Measurements from ENCODE around the gene PPHLN1. TPM values are rescaled to one million over a fixed set of nuclear protein-coding genes. Genes with fewer than 3 reads are reported as not detected.
"Not testable (repeated sequence)": the region's sequence is repeated elsewhere in the genome, so short reads cannot be mapped to it uniquely, and the experiment has no call there.

PPHLN1 gene
- total and polyA plus RNA-seq, 4 experiments from 2014 or later, result 98.0 to 160 (median 128) TPM

DNA sequence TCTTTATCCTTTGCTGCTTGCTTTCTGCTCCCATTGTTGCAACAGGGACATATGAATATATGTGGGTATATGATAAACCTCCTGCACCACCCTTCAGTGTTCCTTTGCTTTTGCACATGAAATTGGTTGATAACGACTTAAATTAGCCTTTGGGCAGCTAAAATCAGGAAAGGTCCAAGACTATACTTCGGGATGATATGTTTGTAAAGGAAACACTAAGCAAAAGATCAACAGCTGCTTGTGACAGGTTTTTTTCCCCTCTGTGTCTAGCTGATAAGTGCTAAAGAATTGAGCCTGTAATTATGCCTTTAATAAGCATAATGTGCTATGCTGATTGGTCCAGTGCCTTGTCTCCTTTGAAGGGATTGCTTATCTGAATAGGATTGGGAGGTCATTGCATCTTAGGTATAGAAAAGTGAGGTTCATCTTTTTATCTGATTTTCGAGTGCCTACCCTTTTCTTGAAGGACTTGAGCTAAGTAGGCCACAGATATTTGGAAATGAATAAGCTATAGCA lies 59.4 kb downstream of the PPHLN1 start:
- intact Hi-C loops (cut with micrococcal nuclease), result no loop called here
- H3K27me3 ChIP-seq (ENCODE audit: insufficient read depth, low read length), result no peaks in the 10 kb centered on the region
- DNase-seq, result no peak
- no peaks in the 10 kb centered on the region for H3K4me1 ChIP-seq (ENCODE audit: insufficient read depth, low read length)
- Mint-ChIP-seq H3K27ac (peak overlapping the region in 2 of 7 donors; percentile 2 to 58), H3K4me3 (no peak overlapping the region), H3K27me3 (no peaks in the 10 kb centered on the region), H3K9me3 (no peaks in the 10 kb centered on the region), H3K36me3 (peaks cover 48 to 58% of the 10 kb centered on the region in 2 donors), H3K4me1 (peaks cover 5 to 17% (median 11%) of the 10 kb centered on the region in 4 donors)
- ChIA-PET CTCF (ENCODE audit: partially characterized antibody) (interaction anchor here (1.2 to 5.9 kb wide), 2 partner anchors 11 to 13 kb away, joined by 4 to 45 read pairs; no protein-coding TSS in a partner anchor), POLR2A (ENCODE audit: partially characterized antibody) (no interaction called here)
- no peaks in the 10 kb centered on the region for H3K9me3 ChIP-seq (ENCODE audit: control insufficient read depth in 1 of 2, low read length in 2 of 2)
- peaks cover 6% of the 10 kb centered on the region for H3K36me3 ChIP-seq (ENCODE audit: insufficient read depth, low read length)
- no peak overlapping the region for H3K27ac ChIP-seq (ENCODE audit: low read depth, low read length)
- H3K4me3 ChIP-seq (ENCODE audit: low read length in 2 of 2), result no peak overlapping the region

DNA sequence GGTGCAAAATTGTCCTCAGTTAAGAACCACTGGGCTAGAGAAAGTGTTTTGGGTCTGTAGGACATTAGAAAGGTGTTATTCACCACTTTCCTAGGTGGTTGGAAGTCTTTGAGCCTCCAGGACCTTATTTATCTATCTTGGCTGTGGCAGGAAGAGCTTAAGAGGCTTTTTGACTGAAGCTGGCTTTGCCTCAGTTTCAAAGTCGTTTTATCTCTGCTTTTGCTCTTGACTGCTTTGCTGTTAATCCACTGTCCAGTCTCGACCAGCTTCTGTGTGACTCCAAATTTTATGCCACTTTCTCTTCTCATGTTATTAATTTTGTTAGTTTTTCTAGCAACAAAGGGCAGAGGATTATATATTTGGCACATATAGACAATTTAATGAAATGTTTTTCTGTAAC lies 60.3 kb downstream of the PPHLN1 start:
- Histone ChIP-seq H3K27me3 (ENCODE audit: insufficient read depth, low read length) (no peaks in the 10 kb centered on the region), H3K4me3 (ENCODE audit: low read length in 2 of 2) (no peak overlapping the region), H3K27ac (ENCODE audit: low read depth, low read length) (no peak overlapping the region), H3K4me1 (ENCODE audit: insufficient read depth, low read length) (no peaks in the 10 kb centered on the region), H3K36me3 (ENCODE audit: insufficient read depth, low read length) (peaks cover 6% of the 10 kb centered on the region), H3K9me3 (ENCODE audit: control insufficient read depth in 1 of 2, low read length in 2 of 2) (no peaks in the 10 kb centered on the region)
- no peak overlapping the region for H3K4me3 Mint-ChIP-seq
- ChIA-PET CTCF (ENCODE audit: partially characterized antibody) (interaction anchor here (0.5 to 5.9 kb wide), 3 partner anchors 12 to 220 kb away, joined by 3 to 45 read pairs (median 4); no protein-coding TSS in a partner anchor), POLR2A (ENCODE audit: partially characterized antibody) (no interaction called here)
- H3K36me3 Mint-ChIP-seq, result peaks cover 52 to 62% of the 10 kb centered on the region in 2 donors
- no peaks in the 10 kb centered on the region for H3K27me3 Mint-ChIP-seq
- intact Hi-C loops (cut with micrococcal nuclease), result no loop called here
- no peak for DNase-seq
- H3K9me3 Mint-ChIP-seq, result no peaks in the 10 kb centered on the region
- peaks cover 5 to 17% (median 10%) of the 10 kb centered on the region in 4 donors for H3K4me1 Mint-ChIP-seq
- peak overlapping the region in 1 of 7 donors; percentile 61 for H3K27ac Mint-ChIP-seq

DNA sequence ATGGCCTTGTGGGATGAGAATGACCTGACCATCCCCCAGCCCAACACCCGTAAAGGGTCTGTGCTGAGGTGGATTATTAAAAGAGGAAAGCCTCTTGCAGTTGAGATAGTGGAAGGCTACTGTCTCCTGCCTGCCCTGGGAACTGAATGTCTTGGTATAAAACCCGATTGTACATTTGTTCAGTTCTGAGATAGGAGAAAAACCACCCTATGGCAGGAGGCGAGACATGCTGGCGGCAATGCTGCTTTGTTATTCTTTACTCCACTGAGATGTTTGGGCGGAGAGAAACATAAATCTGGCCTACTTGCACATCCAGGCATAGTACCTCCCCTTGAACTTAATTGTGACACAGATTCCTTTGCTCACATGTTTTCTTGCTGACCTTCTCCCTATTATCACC lies 62.1 kb downstream of the PPHLN1 start:
- H3K27ac ChIP-seq (ENCODE audit: low read depth, low read length); H3K4me3 ChIP-seq (ENCODE audit: low read length in 2 of 2); H3K4me1 ChIP-seq (ENCODE audit: insufficient read depth, low read length); H3K36me3 ChIP-seq (ENCODE audit: insufficient read depth, low read length); DNase-seq; H3K4me3 Mint-ChIP-seq; H3K27me3 ChIP-seq (ENCODE audit: insufficient read depth, low read length); intact Hi-C loops (cut with micrococcal nuclease); H3K27me3 Mint-ChIP-seq; POLR2A ChIA-PET (ENCODE audit: partially characterized antibody); H3K9me3 Mint-ChIP-seq; H3K9me3 ChIP-seq (ENCODE audit: control insufficient read depth in 1 of 2, low read length in 2 of 2): not testable (repeated sequence)
- H3K36me3 Mint-ChIP-seq, result peaks cover 45 to 65% of the 10 kb centered on the region in 2 donors
- peaks cover 4 to 13% (median 6%) of the 10 kb centered on the region in 4 donors for H3K4me1 Mint-ChIP-seq
- CTCF ChIA-PET (ENCODE audit: partially characterized antibody), result interaction anchor here (5.9 kb wide), 1 partner anchor 16 kb away, joined by 45 read pairs; no protein-coding TSS in a partner anchor
- peak overlapping the region in 1 of 7 donors; percentile 43 for H3K27ac Mint-ChIP-seq

DNA sequence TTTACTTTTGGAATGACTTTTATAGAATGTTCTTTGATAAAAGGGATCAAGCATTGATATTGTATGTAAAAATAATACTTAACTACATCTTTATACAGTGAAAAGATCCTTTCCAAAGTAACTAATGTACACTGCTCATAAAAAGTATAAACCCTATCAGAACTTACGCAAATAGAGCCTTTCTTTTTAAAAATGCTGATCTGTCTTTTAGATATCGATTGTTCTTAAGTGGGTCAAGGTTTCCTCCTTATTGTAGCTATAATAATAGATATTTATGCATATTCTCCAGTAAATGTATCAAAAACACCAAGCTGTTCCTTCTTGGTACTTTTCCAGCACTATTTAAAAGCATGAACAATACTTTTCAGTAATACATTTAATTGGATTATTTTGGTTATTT lies 68.5 kb downstream of the PPHLN1 start:
- ChIA-PET CTCF (ENCODE audit: partially characterized antibody) (interaction anchor here (2.5 kb wide), 1 partner anchor 22 kb away, joined by 6 read pairs; no protein-coding TSS in a partner anchor), POLR2A (ENCODE audit: partially characterized antibody) (no interaction called here)
- H3K27ac Mint-ChIP-seq, result no peak overlapping the region
- H3K4me3 ChIP-seq (ENCODE audit: low read length in 2 of 2), result no peak overlapping the region
- H3K36me3 ChIP-seq (ENCODE audit: insufficient read depth, low read length), result peaks cover 16% of the 10 kb centered on the region
- H3K4me3 Mint-ChIP-seq, result no peak overlapping the region
- H3K27me3 Mint-ChIP-seq, result no peaks in the 10 kb centered on the region
- H3K36me3 Mint-ChIP-seq, result peaks cover 35 to 68% of the 10 kb centered on the region in 2 donors
- no peak overlapping the region for H3K27ac ChIP-seq (ENCODE audit: low read depth, low read length)
- peaks cover 0 to 8% (median 3%) of the 10 kb centered on the region in 4 donors for H3K4me1 Mint-ChIP-seq
- no peaks in the 10 kb centered on the region for H3K9me3 ChIP-seq (ENCODE audit: control insufficient read depth in 1 of 2, low read length in 2 of 2)
- no peak for DNase-seq
- intact Hi-C loops (cut with micrococcal nuclease), result no loop called here
- no peaks in the 10 kb centered on the region for H3K9me3 Mint-ChIP-seq
- no peaks in the 10 kb centered on the region for H3K27me3 ChIP-seq (ENCODE audit: insufficient read depth, low read length)
- H3K4me1 ChIP-seq (ENCODE audit: insufficient read depth, low read length), result no peaks in the 10 kb centered on the region

DNA sequence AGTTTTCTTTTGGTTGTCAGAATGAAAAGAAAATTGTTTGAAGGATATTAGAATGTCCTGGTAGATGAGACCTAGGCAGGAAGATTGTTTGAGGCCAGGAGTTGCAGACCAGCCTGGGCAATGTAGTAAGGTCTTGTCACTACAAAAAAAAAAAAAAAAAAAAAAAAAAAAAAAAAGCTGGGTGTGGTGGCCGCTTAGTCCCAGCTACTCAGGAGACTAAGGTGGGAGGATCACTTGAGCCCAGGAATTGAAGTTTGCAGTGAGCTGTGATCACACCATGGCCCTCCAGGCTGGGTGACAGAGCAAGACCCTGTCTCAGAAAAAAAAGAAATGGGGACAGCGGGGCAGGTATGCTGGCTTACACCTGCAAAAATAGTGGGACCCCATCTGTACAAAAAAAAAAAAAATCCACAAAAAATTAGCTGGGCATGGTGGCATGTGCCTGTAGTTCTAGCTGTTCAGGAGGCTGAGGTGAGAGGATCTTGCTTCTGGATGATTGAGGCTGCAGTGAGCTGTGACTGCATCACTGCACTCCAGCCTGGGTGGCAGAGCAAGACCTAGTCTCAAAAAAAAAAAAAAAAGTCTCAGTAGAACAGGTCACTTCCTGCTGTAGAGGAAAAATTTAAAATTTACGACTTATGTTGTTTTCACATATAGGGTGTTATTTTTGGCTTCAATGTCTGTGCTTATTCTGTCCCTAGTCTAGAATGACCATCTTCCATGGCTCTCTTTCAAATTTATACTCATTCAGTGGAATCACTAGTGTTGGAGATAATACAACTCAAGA lies 70.7 kb downstream of the PPHLN1 start:
- no peak for DNase-seq
- Histone ChIP-seq H3K27ac (ENCODE audit: low read depth, low read length) (no peak overlapping the region), H3K4me1 (ENCODE audit: insufficient read depth, low read length) (no peaks in the 10 kb centered on the region), H3K36me3 (ENCODE audit: insufficient read depth, low read length) (peaks cover 23% of the 10 kb centered on the region), H3K4me3 (ENCODE audit: low read length in 2 of 2) (no peak overlapping the region), H3K9me3 (ENCODE audit: control insufficient read depth in 1 of 2, low read length in 2 of 2) (no peaks in the 10 kb centered on the region), H3K27me3 (ENCODE audit: insufficient read depth, low read length) (no peaks in the 10 kb centered on the region)
- Mint-ChIP-seq H3K4me3 (no peak overlapping the region), H3K9me3 (no peaks in the 10 kb centered on the region), H3K4me1 (peaks cover 0 to 8% (median 5%) of the 10 kb centered on the region in 4 donors), H3K27me3 (no peaks in the 10 kb centered on the region), H3K36me3 (peaks cover 37 to 68% of the 10 kb centered on the region in 2 donors), H3K27ac (peak overlapping the region in 5 of 7 donors; percentile 9 to 54 (median 42))
- intact Hi-C loops (cut with micrococcal nuclease), result no loop called here
- POLR2A ChIA-PET (ENCODE audit: partially characterized antibody), result no interaction called here
- CTCF ChIA-PET (ENCODE audit: partially characterized antibody), result interaction anchor here (2.5 kb wide), 1 partner anchor 24 kb away, joined by 6 read pairs; no protein-coding TSS in a partner anchor

DNA sequence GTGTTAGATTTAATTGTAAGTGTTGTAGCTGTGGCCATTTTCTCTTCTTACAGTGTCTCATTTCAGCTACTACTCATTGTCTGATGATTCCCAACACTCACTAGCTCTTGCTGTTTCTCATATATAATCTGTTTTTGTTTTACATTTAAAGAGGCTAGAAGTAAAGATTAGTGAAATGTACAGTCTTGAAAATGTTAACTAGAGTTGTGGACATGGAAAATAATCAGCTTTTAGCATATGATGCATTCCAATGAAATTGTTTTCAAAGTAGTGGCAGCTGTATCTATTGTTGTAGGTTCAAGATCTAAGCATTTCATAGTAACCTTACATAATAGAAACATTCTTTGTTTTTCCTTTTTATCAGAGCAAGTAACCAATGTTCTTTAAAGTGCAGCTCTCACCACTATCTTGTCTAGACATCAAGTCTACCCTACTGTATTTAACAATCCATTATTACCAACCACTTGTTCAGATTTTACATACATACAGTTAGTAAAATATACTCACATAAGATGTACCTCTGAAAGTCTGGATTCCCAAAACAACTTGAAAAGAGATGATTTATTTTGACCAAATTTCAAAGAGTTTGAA lies 76.9 kb downstream of the PPHLN1 start:
- no peak for DNase-seq
- Mint-ChIP-seq H3K4me1 (peaks cover 3 to 9% (median 7%) of the 10 kb centered on the region in 4 donors), H3K27me3 (no peaks in the 10 kb centered on the region), H3K9me3 (no peaks in the 10 kb centered on the region), H3K4me3 (no peak overlapping the region), H3K27ac (no peak overlapping the region), H3K36me3 (peaks cover 44 to 62% of the 10 kb centered on the region in 2 donors)
- intact Hi-C loops (cut with micrococcal nuclease), result no loop called here
- Histone ChIP-seq H3K9me3 (ENCODE audit: control insufficient read depth in 1 of 2, low read length in 2 of 2) (no peaks in the 10 kb centered on the region), H3K27me3 (ENCODE audit: insufficient read depth, low read length) (no peaks in the 10 kb centered on the region), H3K4me1 (ENCODE audit: insufficient read depth, low read length) (no peaks in the 10 kb centered on the region), H3K36me3 (ENCODE audit: insufficient read depth, low read length) (peaks cover 17% of the 10 kb centered on the region), H3K4me3 (ENCODE audit: low read length in 2 of 2) (no peak overlapping the region), H3K27ac (ENCODE audit: low read depth, low read length) (no peak overlapping the region)
- POLR2A ChIA-PET (ENCODE audit: partially characterized antibody), result no interaction called here
- CTCF ChIA-PET (ENCODE audit: partially characterized antibody), result interaction anchor here (0.6 to 1.7 kb wide), 2 partner anchors 31 to 82 kb away, joined by 3 to 5 read pairs; no protein-coding TSS in a partner anchor

DNA sequence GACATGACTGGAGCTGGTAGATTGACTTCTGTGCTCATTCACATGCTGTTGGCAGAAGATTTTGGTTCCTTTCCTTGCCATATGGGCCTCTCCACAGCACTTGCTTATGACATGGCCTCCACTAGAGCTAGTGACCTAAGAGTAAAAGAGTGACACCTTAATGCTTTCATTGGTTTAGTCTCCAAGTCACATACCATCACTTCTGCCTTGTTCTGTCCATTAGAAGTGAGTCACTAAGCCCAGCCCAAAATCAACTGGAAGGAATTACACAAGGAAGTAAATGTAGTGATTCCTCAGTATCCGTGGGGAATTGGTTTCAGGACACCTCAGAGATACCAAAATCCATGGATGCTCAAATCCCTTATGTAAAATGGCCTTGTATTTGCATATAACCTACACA lies 81.3 kb downstream of the PPHLN1 start:
- Histone ChIP-seq H3K36me3 (ENCODE audit: insufficient read depth, low read length) (no peaks in the 10 kb centered on the region), H3K27ac (ENCODE audit: low read depth, low read length) (no peak overlapping the region), H3K4me1 (ENCODE audit: insufficient read depth, low read length) (peaks cover 3% of the 10 kb centered on the region), H3K27me3 (ENCODE audit: insufficient read depth, low read length) (no peaks in the 10 kb centered on the region), H3K9me3 (ENCODE audit: control insufficient read depth in 1 of 2, low read length in 2 of 2) (no peaks in the 10 kb centered on the region), H3K4me3 (ENCODE audit: low read length in 2 of 2) (no peak overlapping the region)
- H3K27ac Mint-ChIP-seq, result no peak overlapping the region
- no peak overlapping the region for H3K4me3 Mint-ChIP-seq
- H3K27me3 Mint-ChIP-seq, result no peaks in the 10 kb centered on the region
- H3K36me3 Mint-ChIP-seq, result peaks cover 35 to 45% of the 10 kb centered on the region in 2 donors
- ChIA-PET POLR2A (ENCODE audit: partially characterized antibody) (no interaction called here), CTCF (ENCODE audit: partially characterized antibody) (no interaction called here)
- DNase-seq, result no peak
- H3K9me3 Mint-ChIP-seq, result no peaks in the 10 kb centered on the region
- H3K4me1 Mint-ChIP-seq, result peaks cover 6 to 21% (median 11%) of the 10 kb centered on the region in 4 donors
- intact Hi-C loops (cut with micrococcal nuclease), result no loop called here
